Prostate gland (tissue), 2 donors: ENCODE data around the gene SLC7A6OS.

Experiments
- CTCF ChIP-seq, 4 experiments: fragments of 200-600 bp in 2 of 4; fragments of 450-650 bp in 2 of 4; sonication (generic) in 2 of 4; IDR thresholded peaks; 1 replicate in 3 of 4; 2 replicates in 1 of 4; pipeline ENCODE4 v1.5.1; 2016 to 2019; ENCODE audit warnings: antibody characterized with exemption in 4 of 4, mild to moderate bottlenecking in 2 of 4, moderate library complexity in 2 of 4
- POLR2A ChIP-seq: fragments of 450-650 bp; IDR thresholded peaks from one replicate; pipeline ENCODE4 v1.6.1; 2016; ENCODE audit warnings: antibody characterized with exemption, mild to moderate bottlenecking

DNA sequence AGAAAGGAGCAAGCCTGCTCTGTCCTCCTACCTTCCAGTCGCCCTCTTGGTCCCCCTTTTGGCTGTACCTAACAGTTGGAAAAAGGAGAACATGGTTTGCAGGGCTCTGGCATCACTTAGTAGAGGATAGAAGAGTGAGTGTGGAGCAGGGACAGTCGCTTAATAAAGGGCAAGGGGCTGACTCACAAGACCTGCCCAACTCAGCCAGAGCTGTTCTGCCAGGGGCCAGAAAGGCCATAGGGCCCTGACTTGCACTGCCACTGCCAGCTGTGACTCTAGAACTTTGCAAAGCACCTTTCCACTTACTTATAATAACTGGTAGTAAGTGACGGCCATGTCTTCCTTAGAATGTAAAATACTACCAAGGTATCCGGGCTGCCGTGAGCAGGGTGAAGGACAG is 13.6 kb upstream of the SLC7A6OS start:
- TF ChIP-seq CTCF (IDR thresholded peaks at IDR 0.05) (no peak), POLR2A (no peak)
